ENCODE measurements around the gene THPO.
"Not testable (repeated sequence)": the region's sequence is repeated elsewhere in the genome, so short reads cannot be mapped to it uniquely, and the experiment has no call there.

Gene THPO

DNA sequence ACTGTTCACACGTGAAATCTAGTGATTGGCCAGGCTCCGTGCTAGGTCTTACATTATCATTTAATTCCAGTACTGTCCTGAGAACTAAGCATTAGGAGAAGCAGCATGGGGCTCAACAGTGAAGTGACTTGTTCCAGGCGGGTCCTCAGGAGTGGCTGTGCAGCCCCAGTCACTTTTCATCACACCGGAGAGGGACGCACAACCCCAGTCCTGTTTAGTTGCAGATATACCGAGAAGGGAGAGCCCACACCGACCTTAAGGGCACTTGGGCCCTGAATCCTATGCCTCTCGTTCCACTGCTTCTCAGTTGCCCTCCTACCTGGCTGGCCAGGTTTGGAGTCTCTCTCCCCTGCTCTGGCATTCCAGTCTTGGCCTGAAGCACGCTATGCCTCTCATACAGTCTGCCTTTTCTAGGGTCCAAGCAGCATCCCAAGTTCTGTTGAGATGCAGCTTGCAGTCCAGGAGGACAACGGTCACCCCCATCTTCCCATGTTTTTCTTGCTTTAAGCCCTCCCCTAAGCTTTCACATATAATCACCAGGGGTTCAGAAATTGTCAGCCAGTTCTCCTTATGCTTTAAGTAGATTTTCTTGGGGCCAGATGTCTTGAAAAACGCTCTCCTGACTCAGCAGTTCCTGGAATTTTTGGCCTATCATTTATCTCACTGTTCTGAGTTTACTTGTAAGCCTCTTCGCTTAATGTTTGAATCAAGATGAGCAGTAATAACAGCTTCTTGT, 30.5 kb downstream of the THPO start:
- DNase-seq, result no peak

- no peak for DNase-seq
These were observed 31.4 kb downstream of the THPO start for GRCh38 chr3:184346480-184347190.

DNA sequence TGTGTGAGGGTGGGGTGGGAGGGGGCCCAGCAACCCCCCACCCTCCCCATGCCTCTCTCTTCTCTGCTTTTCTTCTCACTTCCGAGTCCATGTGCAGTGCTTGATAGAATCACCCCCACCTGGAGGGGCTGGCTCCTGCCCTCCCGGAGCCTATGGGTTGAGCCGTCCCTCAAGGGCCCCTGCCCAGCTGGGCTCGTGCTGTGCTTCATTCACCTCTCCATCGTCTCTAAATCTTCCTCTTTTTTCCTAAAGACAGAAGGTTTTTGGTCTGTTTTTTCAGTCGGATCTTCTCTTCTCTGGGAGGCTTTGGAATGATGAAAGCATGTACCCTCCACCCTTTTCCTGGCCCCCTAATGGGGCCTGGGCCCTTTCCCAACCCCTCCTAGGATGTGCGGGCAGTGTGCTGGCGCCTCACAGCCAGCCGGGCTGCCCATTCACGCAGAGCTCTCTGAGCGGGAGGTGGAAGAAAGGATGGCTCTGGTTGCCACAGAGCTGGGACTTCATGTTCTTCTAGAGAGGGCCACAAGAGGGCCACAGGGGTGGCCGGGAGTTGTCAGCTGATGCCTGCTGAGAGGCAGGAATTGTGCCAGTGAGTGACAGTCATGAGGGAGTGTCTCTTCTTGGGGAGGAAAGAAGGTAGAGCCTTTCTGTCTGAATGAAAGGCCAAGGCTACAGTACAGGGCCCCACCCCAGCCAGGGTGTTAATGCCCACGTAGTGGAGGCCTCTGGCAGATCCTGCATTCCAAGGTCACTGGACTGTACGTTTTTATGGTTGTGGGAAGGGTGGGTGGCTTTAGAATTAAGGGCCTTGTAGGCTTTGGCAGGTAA, 32.5 kb downstream of the THPO start:
- no peak for DNase-seq

GRCh38 chr3:184344579-184345316, 33.3 kb downstream of the THPO start:
- no peak for DNase-seq

GRCh38 chr3:184343200-184343876, 34.7 kb downstream of the THPO start:
- DNase-seq, result no peak

GRCh38 chr3:184341925-184342324, 36.1 kb downstream of the THPO start:
- no peak for DNase-seq

GRCh38 chr3:184339451-184340135, 38.4 kb downstream of the THPO start:
- DNase-seq, result not testable (repeated sequence)

DNA sequence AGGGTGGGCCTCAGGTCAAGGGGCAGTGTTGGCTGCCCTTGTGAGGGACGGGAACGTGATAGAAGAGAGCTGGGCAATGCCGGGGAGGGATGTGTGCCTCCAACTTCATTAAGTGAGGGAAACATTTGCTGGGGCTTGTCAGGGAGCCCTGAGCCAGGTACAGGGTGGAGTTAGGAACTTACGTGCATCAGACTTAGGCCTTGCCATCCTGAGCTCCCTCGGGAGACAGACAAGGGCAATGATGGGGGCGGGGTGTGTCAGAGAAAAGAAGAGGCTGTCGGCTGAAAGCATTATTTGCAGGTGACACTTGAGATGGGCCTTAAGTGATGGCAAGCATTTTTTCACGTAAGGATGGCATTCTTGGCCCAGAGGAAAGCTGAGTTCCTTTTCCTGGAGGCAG, 39.0 kb downstream of the THPO start:
- DNase-seq, result no peak

DNA sequence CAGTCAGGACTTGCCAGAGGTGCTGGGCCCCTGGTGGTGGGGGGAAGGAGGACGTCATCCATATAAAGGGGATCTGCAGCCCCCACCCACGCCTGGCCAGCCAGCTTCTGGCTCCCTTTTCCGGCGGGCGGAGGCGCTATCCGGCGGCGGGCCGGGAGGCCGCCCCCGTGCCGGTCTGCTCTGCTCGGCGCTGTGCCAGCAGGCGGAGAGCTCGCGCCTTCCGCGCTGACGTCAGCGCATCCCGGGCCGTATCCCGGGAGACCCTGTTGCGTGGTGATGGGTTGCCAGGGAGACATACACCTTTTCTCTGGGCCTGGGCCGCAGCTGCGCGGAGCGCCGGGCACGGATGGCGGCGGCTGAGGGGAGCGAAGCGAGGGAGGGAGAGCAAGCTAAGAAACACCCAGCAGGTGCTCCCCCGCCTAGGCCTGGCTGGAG, 39.5 kb downstream of the THPO start:
- peak in 1 of 2 donors; percentile 26 for DNase-seq

GRCh38 chr3:184337981-184338380, 40.0 kb downstream of the THPO start:
- no peak for DNase-seq

- no peak for DNase-seq
These were observed 40.6 kb downstream of the THPO start, which contains the start of gene FAM131A for GRCh38 chr3:184337399-184337714. FAM131A (plus strand) TSS chr3:184337600; CDS start chr3:184337631, 31 bp downstream.

DNA sequence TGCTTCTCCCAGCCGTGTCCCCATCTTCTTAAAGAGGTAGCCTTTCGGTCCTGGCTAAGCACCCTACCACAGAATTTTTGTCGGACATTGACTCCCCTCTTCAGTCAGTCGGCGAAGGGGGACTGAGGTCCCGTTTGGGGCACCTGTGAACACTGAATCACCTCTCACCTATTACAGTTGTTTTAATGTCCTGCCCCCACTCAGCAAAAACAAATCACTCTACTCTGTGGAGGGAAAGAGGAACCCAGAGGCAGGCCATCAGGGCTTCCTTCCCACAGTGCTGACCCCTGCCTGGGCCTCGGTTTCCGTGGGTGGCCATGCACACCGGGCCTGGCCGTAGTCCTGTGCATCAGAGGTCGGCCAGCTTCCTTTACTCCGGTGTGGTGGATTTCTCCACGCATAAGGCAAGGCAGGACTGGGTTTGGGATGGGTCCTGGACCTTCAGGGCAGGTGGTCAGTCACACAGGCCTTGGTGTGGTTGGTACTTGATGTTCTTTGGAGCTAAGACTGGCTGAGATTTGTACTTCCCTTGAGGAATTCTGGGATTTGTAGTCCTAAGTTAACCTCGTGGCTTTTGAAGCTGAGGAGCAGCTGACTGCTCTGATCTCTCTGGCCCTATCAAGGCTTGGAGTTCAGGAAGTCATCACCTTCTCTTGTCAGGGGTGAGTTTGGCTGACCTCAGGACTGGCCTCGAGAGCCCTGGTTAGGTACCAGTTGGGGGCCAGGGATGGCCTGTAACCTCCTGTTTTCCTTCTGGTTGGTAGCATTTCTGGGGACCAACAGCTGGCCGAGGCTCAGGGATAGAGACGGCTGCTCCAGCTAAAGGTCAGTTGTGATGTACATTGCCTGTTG, 41.2 kb downstream of the THPO start:
- no peak for DNase-seq

DNA sequence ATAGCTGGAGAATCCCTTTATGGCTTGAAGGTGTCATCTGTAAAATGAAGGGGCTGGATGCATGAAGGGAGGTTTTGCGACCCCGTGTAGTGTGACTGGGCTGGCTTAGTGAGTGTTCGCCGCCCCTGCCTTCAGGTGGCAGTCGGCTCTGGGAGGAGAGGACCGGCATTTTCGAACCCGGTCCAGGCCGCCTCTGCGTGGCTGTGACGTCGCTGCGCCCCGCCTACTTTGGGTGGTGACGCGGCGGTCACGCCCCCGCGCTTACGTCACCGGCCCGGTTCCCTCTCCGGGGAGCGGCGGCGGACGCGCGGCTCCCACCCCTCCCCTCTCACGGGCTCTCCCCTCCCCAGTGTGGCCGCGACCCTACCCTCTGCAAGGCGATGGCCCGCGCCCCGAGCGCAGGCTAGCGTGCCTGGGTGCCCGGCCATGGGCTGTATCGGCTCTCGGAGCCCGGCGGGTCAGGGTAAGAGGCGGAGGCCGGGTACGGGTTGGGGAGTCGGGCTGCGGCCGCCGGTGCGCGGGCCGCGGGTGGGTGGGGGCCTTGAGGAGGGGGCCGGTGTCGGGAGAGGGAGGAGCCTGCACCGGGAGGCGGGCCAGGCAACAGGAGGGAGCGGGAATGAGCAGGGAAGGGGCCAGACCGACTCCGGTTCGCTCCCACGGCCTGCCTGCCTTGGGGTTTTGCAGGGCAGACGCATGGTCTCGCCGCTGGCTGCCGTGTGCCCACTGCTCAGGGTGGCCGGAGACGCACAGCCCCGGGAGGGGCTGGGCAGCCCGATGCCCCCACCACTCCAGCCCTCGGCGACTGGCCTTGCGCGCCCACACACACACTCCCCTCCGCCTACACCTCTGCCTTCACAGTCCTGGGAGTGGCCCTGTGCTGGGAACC, 42.1 kb downstream of the THPO start:
- peak; percentile 88 to 91 for DNase-seq

- DNase-seq, result no peak
These were observed 42.7 kb downstream of the THPO start for GRCh38 chr3:184335291-184335660.

DNA sequence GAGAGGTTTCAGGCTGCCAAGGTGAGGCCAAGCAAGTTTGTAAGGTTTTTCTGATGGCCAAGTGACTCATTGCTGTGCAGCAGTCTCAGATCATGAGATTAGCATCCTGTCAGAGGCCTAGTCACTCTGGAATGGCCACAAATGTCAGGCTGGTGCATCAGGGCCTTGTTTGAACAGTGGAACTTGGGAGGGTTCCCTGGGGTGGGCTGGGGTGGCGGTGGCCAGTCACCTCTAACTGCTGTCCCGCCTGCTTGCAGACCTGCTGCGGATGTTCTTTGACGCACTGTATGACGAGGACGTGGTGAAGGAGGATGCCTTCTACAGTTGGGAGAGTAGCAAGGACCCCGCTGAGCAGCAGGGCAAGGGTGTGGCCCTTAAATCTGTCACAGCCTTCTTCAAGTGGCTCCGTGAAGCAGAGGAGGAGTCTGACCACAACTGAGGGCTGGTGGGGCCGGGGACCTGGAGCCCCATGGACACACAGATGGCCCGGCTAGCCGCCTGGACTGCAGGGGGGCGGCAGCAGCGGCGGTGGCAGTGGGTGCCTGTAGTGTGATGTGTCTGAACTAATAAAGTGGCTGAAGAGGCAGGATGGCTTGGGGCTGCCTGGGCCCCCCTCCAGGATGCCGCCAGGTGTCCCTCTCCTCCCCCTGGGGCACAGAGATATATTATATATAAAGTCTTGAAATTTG, 43.4 kb downstream of the THPO start:
- peak; percentile 24 to 44 for DNase-seq

DNA sequence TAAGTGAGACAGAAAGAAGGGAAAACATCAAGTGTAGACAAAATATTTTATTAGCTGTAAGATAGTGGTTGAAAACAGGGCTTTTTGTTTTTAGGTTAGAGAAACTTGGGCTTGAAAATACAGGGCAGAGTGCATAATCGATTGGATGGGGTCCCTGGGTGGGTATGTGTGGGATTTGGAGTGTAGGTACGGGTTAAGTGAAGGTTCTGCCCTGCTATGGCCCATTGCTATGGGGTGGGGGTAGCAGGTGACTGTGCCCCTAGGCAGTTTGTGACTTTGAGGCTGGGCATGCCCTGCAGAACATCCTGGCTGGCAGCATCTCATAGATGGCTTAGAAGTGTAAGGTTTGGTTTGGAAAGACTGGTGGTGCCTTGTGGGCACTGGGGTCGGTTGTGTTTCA, 44.3 kb downstream of the THPO start:
- no peak for DNase-seq

DNA sequence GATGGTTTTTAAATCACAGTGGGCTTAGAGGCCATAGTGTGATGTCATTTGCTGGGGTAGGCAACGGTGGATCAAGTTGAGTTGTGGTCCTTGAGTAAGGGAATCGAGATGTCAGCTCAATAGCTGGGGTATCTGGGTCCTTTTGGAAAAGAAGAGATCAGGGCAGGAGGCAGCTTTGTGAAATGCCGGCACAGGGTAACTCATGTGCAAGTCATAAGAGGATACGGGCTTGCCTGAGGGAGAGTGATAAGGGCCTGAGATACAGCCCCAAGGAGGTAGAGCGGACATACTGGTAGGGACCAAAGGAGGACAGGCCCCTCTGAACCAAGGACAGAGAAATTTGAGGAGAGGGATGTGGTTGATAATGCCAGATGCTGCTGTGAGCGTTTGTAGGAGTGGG, 44.8 kb downstream of the THPO start:
- DNase-seq, result no peak

DNA sequence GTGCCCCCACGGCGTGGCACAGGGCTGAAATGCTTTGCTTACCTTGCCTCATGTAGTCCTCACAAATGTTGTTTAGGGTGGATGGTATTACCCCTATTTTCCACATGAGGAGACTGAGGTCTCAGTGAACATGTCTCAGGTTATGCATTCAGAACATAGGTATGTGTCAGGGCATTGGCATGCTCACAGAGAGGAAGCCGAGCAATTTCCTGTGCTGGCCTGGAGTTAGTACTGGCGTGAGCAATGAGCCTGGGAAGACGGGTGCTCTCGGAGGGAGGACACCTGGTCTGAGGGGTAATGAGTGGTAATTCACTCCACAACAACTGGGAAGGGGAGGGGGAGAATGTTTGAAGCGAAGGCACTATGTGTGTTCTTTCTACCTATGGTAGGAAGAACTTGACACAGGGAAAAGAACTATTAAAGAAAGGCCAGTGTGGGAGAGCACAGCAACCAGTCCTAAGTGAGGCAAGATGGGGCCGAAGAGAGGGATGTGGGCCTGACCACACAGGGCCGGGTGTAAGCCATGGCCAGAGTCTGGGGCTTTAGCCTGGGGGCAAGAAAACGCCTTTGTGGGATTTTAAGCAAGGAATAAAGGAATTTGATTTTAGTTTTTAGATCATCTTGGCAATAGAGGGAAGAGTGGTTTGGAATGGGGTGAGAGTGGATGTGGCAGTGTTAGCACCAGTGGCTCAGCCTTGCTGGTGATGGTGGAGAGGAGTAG, 45.5 kb downstream of the THPO start:
- no peak for DNase-seq
